Renal cortex interstitium (tissue), 11 donors: ENCODE data around the gene MRPS21. TPM values are rescaled to one million over a fixed set of nuclear protein-coding genes. Genes with fewer than 3 reads are reported as not detected.
A peak's percentile ranks its signal among the peaks of the same experiment; 100 is the strongest.
"Not testable (repeated sequence)": the region's sequence is repeated elsewhere in the genome, so short reads cannot be mapped to it uniquely, and the experiment has no call there.

Experiments
- DNase-seq, 11 donors: peaks; one replicate each; pipeline ENCODE4 v3.0.0-alpha.2; 2013; ENCODE audit warnings: low read depth in 9 of 11, low spot score in 4 of 11; ENCODE audit errors: extremely low read depth in 1 of 11
- polyA plus RNA-seq, 3 donors: library from polyadenylated mRNA; unstranded; fragments of 120-200 nt; gene quantifications; one replicate each; pipeline ENCODE4 v1.2.1, GENCODE V29; 2013; ENCODE audit not compliant: insufficient read length in 3 of 3

The MRPS21 gene
- polyA plus RNA-seq, 3 donors, result 69.4 to 90.7 (median 85.6) TPM

GRCh38 chr1:150314691-150315090, 21.0 kb downstream of the MRPS21 start:
- DNase-seq, result not testable (repeated sequence)

DNA sequence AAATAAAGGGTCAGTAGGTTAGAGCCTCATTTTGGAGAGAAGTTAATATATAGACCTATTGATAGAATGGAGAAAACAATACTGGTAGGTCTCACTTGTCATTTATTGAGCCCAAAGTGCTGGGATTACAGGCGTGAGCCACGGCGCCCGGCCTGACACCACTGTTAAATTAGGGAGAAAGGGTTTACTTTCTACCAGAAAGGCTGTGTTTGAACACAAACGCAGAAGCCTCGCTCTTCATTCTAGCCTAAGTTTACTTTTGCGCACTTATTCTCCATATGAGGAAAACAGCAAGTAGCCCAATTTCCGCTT, 27.0 kb downstream of the MRPS21 start:
- DNase-seq, result peak in 1 of 11 donors; percentile 2

- DNase-seq, result no peak
These were observed 28.1 kb downstream of the MRPS21 start for GRCh38 chr1:150321826-150322166.

- no peak for DNase-seq
These were observed 28.6 kb downstream of the MRPS21 start for GRCh38 chr1:150322310-150322709.

- DNase-seq, result no peak
These were observed 39.1 kb downstream of the MRPS21 start for GRCh38 chr1:150332651-150333290.

DNA sequence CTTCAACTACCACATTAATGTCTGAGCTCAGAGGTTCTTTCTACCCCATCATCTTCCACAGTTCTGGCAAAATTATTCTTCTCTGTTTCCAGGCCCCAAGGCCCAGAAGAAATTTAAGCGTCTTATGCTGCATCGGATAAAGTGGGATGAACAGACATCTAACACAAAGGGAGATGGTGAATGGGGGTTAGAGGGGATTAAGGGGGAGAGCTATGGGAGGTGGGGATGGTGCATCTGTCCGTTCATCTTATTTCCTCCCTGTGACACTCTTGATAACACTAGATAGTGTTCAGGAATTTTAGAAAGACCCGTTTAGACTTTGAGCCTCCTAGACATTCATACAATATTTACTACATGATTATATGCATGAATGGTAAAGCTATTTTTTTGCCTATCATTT, 52.7 kb downstream of the MRPS21 start:
- no peak for DNase-seq

DNA sequence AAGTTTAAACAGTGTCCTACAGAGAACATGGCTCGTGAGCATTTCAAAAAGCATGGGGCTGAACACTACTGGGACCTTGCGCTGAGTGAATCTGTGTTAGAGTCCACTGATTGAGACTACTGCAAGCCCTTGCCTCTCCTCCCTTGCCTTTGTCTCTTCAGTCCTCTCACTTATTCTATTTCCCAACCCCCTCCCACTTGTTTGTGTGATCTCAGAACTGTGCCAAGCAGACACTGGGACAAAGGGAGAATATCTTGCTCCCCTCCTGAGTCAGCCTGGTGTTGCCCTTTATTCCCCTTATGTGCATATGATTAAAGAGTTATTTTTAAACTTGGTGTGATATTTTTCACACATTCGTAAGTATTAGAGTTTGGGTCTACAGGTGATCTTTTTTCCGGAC, 59.2 kb downstream of the MRPS21 start:
- DNase-seq, result no peak

Other genes starting within 250 kb of the MRPS21 start
- gene VPS45, start 226.1 kb upstream of the MRPS21 start, polyA plus RNA-seq, result 10 to 100 TPM; 62.8 to 75.7 (median 68.6) TPM
- gene PLEKHO1, start 143.9 kb upstream of the MRPS21 start, polyA plus RNA-seq, result 10 to 100 TPM; 48.3 to 60.4 (median 48.4) TPM
- gene ANP32E, start 57.7 kb upstream of the MRPS21 start, polyA plus RNA-seq, result 100 to 1,000 TPM; 111 to 140 (median 129) TPM
- 1 to 10 TPM; 6.6 to 9.2 (median 8.0) TPM for gene CA14, start 36.1 kb upstream of the MRPS21 start, polyA plus RNA-seq
- gene APH1A, start 24.8 kb upstream of the MRPS21 start, polyA plus RNA-seq, result 100 to 1,000 TPM; 179 to 191 (median 187) TPM
- gene C1orf54, start 21.1 kb upstream of the MRPS21 start, polyA plus RNA-seq, result 10 to 100 TPM; 36.1 to 53.0 (median 51.2) TPM
- 10 to 100 TPM in 1 of 3 donors, 1 to 10 TPM in 2; 8.1 to 10.7 (median 8.6) TPM for gene CIART, start 11.3 kb upstream of the MRPS21 start, polyA plus RNA-seq
- gene PRPF3, start 27.7 kb downstream of the MRPS21 start, polyA plus RNA-seq, result 100 to 1,000 TPM in 1 of 3 donors, 10 to 100 TPM in 2; 65.4 to 120 (median 73.3) TPM
- 10 to 100 TPM; 50.0 to 53.6 (median 52.5) TPM for gene RPRD2, start 70.3 kb downstream of the MRPS21 start, polyA plus RNA-seq
- 10 to 100 TPM; 22.5 to 29.4 (median 23.1) TPM for gene TARS2, start 193.6 kb downstream of the MRPS21 start, polyA plus RNA-seq
- 10 to 100 TPM; 10.2 to 14.4 (median 13.1) TPM for gene ECM1, start 214.2 kb downstream of the MRPS21 start, polyA plus RNA-seq
- under 1 TPM; 0.37 to 0.82 (median 0.81) TPM for gene FALEC, start 221.9 kb downstream of the MRPS21 start, polyA plus RNA-seq